OCI-LY1 (cell line): ENCODE data around the gene KRTCAP2.
A peak's percentile ranks its signal among the peaks of the same experiment; 100 is the strongest.
"Not testable (repeated sequence)": the region's sequence is repeated elsewhere in the genome, so short reads cannot be mapped to it uniquely, and the experiment has no call there.

Experiments
- H2AFZ ChIP-seq: fragments of 200-600 bp; sonication (generic), shearing (Covaris generic); 2 replicates; pipeline ENCODE4 v1.6.0; 2014; ENCODE audit warnings: antibody characterized with exemption, mild to moderate bottlenecking, low read length
- H3F3A ChIP-seq: fragments of 200-600 bp; sonication (generic), shearing (Covaris generic); 2 replicates; pipeline ENCODE4 v1.6.0; 2014; ENCODE audit warnings: mild to moderate bottlenecking, antibody characterized with exemption, low read length, moderate library complexity; ENCODE audit not compliant: insufficient read depth
- H3K27ac ChIP-seq: fragments of 200-600 bp; sonication (generic); 2 replicates; pipeline ENCODE4 v1.5.1; 2014; ENCODE audit warnings: low read length, mixed run types, mild to moderate bottlenecking, low read depth; ENCODE audit not compliant: poor library complexity, severe bottlenecking
- H3K27me3 ChIP-seq: fragments of 200-600 bp; sonication (generic); 2 replicates; pipeline ENCODE4 v1.6.0; 2014; ENCODE audit warnings: antibody characterized with exemption, mild to moderate bottlenecking, low read length, moderate library complexity; ENCODE audit not compliant: insufficient read depth
- H3K36me3 ChIP-seq: fragments of 200-600 bp; sonication (generic); 2 replicates; pipeline ENCODE4 v1.6.1; 2014; ENCODE audit warnings: mild to moderate bottlenecking, antibody characterized with exemption, low read length, moderate library complexity, mixed read lengths; ENCODE audit not compliant: insufficient read depth
- H3K4me1 ChIP-seq: fragments of 200-600 bp; sonication (generic); 2 replicates; pipeline ENCODE4 v1.5.1; 2014; ENCODE audit warnings: mild to moderate bottlenecking, low read length, moderate library complexity; ENCODE audit not compliant: insufficient read depth, severe bottlenecking
- H3K4me2 ChIP-seq: fragments of 200-600 bp; sonication (generic), shearing (Covaris generic); 2 replicates; pipeline ENCODE4 v1.6.1; 2014; ENCODE audit warnings: low read length
- H3K4me3 ChIP-seq: fragments of 200-600 bp; sonication (generic); 2 replicates; pipeline ENCODE4 v1.5.1; 2014; ENCODE audit warnings: low read length, low read depth, mild to moderate bottlenecking, mixed read lengths; ENCODE audit not compliant: poor library complexity, severe bottlenecking
- H3K79me2 ChIP-seq: fragments of 200-600 bp; shearing (Covaris generic); 2 replicates; pipeline ENCODE4 v1.6.1; 2016; ENCODE audit warnings: mixed run types, low read length, mixed read lengths; ENCODE audit not compliant: insufficient read depth
- H3K9ac ChIP-seq: fragments of 200-600 bp; sonication (generic), shearing (Covaris generic); 2 replicates; pipeline ENCODE4 v1.6.1; 2014; ENCODE audit warnings: mild to moderate bottlenecking, low read length, mixed read lengths
- H3K9me2 ChIP-seq: fragments of 200-600 bp; sonication (generic), shearing (Covaris generic); 2 replicates; pipeline ENCODE4 v1.6.1; 2014; ENCODE audit warnings: low read depth, mild to moderate bottlenecking, low read length, mixed read lengths
- H3K9me3 ChIP-seq: fragments of 200-600 bp; shearing (Covaris generic); 2 replicates; pipeline ENCODE4 v1.6.1; 2014; ENCODE audit warnings: low read length, mixed read lengths
- H4K20me1 ChIP-seq: fragments of 200-600 bp; sonication (generic), shearing (Covaris generic); 2 replicates; pipeline ENCODE4 v1.6.0; 2016; ENCODE audit warnings: mild to moderate bottlenecking, low read length; ENCODE audit not compliant: insufficient read depth
- EZH2 ChIP-seq: fragments of 200-600 bp; sonication (generic), shearing (Covaris generic); IDR thresholded peaks from 2 replicates; pipeline ENCODE4 v1.8.0; 2017; ENCODE audit warnings: borderline replicate concordance, mixed run types, mild to moderate bottlenecking, antibody characterized with exemption, low read length, moderate library complexity, mixed read lengths
- TF ChIP-seq, protein P1 (sequence below): fragments of 200-600 bp; sonication (generic), shearing (Covaris generic); IDR thresholded peaks from 2 replicates; pipeline ENCODE4 v1.5.1; 2017; ENCODE audit warnings: mild to moderate bottlenecking, antibody characterized with exemption, low read length, moderate library complexity, mixed read lengths

Gene KRTCAP2

DNA sequence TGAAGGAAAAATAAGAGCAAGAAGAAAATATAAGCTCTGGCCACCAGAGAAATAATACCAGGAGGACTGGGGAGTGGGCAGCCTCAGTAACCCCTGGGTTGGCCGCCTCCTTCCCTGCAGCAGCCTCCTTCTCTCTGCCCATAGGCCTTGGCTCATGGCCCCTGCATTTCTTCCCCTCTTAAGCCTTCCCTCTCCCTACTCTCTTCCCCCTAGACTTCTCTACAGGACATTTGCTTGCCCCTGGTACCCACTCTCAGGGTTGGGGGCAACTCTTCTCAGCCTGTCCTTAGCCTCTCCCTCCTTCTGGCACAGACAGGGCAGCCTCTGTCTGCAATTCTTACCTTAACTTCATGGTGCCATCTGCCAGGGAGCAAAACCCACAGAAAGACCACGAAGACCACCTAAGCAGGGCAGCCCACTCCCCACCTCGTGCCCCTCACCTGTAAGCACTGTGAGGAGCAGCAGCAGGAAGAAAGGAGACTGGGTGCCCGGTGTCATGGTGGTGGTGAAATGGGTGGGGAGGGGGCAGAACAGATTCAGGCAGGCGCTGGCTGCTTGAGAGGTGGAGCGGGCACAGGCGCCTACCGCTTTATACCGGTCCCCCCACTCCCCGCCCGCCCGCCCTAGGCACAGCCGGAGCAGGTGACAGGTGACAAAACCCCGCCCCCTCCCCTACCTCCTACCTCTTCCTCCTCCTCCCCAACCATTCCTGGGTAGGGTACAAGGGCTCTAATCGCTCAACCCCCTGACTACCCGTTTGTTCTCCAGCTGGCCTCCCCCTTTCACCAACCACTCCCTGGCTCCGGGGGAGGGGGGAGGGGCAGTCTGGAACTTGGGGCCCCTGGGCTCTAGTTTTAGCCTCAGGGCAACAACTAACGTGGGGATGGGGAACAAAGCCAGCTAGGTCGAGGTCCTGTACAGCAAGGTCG is 19.5 kb upstream of the KRTCAP2 start:
- no peaks in the 10 kb centered on the region for H3K9me3 ChIP-seq
- no peaks in the 10 kb centered on the region for H3K79me2 ChIP-seq
- no peak overlapping the region for H3K9ac ChIP-seq
- H3K9me2 ChIP-seq = no peaks in the 10 kb centered on the region
- peak overlapping the region; percentile 96 for H3K4me2 ChIP-seq
- H3K4me3 ChIP-seq = peak overlapping the region; percentile 64
- no peaks in the 10 kb centered on the region for H3K36me3 ChIP-seq
- H4K20me1 ChIP-seq = no peaks in the 10 kb centered on the region
- no peak overlapping the region for H3K27ac ChIP-seq
- H2AFZ ChIP-seq = no peak overlapping the region
- no peaks in the 10 kb centered on the region for H3F3A ChIP-seq
- peaks cover 21% of the 10 kb centered on the region for H3K4me1 ChIP-seq
- no peaks in the 10 kb centered on the region for H3K27me3 ChIP-seq
- TF ChIP-seq, protein P1, sequence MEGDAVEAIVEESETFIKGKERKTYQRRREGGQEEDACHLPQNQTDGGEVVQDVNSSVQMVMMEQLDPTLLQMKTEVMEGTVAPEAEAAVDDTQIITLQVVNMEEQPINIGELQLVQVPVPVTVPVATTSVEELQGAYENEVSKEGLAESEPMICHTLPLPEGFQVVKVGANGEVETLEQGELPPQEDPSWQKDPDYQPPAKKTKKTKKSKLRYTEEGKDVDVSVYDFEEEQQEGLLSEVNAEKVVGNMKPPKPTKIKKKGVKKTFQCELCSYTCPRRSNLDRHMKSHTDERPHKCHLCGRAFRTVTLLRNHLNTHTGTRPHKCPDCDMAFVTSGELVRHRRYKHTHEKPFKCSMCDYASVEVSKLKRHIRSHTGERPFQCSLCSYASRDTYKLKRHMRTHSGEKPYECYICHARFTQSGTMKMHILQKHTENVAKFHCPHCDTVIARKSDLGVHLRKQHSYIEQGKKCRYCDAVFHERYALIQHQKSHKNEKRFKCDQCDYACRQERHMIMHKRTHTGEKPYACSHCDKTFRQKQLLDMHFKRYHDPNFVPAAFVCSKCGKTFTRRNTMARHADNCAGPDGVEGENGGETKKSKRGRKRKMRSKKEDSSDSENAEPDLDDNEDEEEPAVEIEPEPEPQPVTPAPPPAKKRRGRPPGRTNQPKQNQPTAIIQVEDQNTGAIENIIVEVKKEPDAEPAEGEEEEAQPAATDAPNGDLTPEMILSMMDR = no peak
- TF ChIP-seq EZH2 = no peak

DNA sequence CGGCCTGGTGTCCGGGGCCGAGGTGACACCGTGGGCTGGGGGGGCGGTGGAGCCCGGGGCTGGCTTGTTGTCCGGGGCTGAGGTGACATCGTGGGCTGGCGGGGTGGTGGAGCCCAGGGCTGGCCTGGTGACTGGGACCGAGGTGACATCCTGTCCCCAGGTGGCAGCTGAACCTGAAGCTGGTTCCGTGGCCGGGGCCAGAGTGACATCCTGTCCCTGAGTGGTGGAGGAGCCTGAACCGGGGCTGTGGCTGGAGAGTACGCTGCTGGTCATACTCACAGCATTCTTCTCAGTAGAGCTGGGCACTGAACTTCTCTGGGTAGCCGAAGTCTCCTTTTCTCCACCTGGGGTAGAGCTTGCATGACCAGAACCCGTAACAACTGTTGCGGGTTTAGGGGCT is 18.8 kb upstream of the KRTCAP2 start:
- Histone ChIP-seq H3K4me1 (peaks cover 21% of the 10 kb centered on the region), H3K27me3 (no peaks in the 10 kb centered on the region), H4K20me1 (no peaks in the 10 kb centered on the region), H3K4me3 (no peak overlapping the region), H3K9me2 (no peaks in the 10 kb centered on the region), H3K27ac (no peak overlapping the region), H3K9me3 (no peaks in the 10 kb centered on the region), H3K9ac (no peak overlapping the region), H3F3A (no peaks in the 10 kb centered on the region), H3K4me2 (no peak overlapping the region), H3K36me3 (no peaks in the 10 kb centered on the region), H2AFZ (no peak overlapping the region), H3K79me2 (no peaks in the 10 kb centered on the region)
- TF ChIP-seq, protein P1 = no peak
- TF ChIP-seq EZH2 = no peak

DNA sequence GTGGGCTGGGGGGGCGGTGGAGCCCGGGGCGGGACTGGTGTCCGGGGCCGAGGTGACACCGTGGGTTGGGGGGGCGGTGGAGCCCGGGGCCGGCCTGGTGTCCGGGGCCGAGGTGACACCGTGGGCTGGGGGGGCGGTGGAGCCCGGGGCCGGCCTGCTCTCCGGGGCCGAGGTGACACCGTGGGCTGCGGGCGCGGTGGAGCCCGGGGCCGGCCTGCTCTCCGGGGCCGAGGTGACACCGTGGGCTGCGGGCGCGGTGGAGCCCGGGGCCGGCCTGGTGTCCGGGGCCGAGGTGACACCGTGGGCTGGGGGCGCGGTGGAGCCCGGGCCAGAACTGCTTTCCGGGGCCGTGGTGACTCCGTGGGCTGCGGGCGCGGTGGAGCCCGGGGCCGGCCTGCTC is 16.8 kb upstream of the KRTCAP2 start:
- not testable (repeated sequence) for H4K20me1 ChIP-seq, H3K9ac ChIP-seq, H3F3A ChIP-seq, H3K4me2 ChIP-seq, H3K27ac ChIP-seq, H3K27me3 ChIP-seq, H3K9me3 ChIP-seq, H3K36me3 ChIP-seq, H2AFZ ChIP-seq, H3K9me2 ChIP-seq, H3K4me3 ChIP-seq, H3K79me2 ChIP-seq
- H3K4me1 ChIP-seq = peaks cover 29% of the 10 kb centered on the region

DNA sequence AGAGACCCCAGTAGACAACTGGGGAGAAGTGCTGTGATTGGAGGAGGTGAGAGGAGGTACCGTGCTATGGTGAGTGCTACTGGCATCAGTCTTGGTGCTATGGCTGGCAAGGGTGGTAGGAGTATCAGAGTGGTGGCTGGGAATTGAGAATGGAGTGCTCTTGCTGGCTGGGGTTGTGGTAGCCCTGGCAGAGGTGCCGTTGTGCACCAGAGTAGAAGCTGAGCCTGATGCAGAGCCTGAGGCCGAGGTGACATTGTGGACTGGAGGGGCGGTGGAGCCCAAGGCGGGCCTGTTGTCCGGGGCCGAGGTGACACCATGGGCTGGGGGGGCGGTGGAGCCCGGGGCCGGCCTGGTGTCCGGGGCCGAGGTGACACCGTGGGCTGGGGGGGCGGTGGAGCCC is 15.2 kb upstream of the KRTCAP2 start:
- Histone ChIP-seq H3K9me3 (no peaks in the 10 kb centered on the region), H2AFZ (no peak overlapping the region), H3K27me3 (no peaks in the 10 kb centered on the region; the same call in 1 of the 2 replicates), H3F3A (no peaks in the 10 kb centered on the region), H3K4me1 (peaks cover 21% of the 10 kb centered on the region), H3K4me2 (no peak overlapping the region), H3K27ac (no peak overlapping the region), H3K36me3 (no peaks in the 10 kb centered on the region), H3K9me2 (no peaks in the 10 kb centered on the region), H4K20me1 (no peaks in the 10 kb centered on the region), H3K4me3 (no peak overlapping the region), H3K9ac (no peak overlapping the region), H3K79me2 (no peaks in the 10 kb centered on the region)
- no peak for TF ChIP-seq EZH2
